Left lung (tissue), 10 donors: ENCODE results near the gene IL11. TPM values are rescaled to one million over a fixed set of nuclear protein-coding genes. Genes with fewer than 3 reads are reported as not detected.
A peak's percentile ranks its signal among the peaks of the same experiment; 100 is the strongest.

Experiments used
- ATAC-seq: fragments of 200-7000 bp; cut with Tn5 transposase; one replicate; pipeline ENCODE4 v1.9.1; 2020; ENCODE audit warnings: moderate library complexity
- DNase-seq, 4 donors: peaks; one replicate each; pipeline ENCODE4 v3.0.0-alpha.2; 2013 to 2020
- H3K27ac ChIP-seq, 2 donors: fragments of 200-600 bp; sonication (generic) in 1 of 2; one replicate each; pipeline versions ENCODE4 v1.5.0 to v1.8.0; 2020 to 2021
- H3K27me3 ChIP-seq, 2 donors: fragments of 200-600 bp; sonication (generic) in 1 of 2; one replicate each; pipeline versions ENCODE4 v1.5.0 to v1.8.0; 2020 to 2021
- H3K36me3 ChIP-seq, 2 donors: fragments of 200-600 bp; sonication (generic) in 1 of 2; one replicate each; pipeline versions ENCODE4 v1.5.0 to v1.8.0; 2020 to 2021
- H3K4me1 ChIP-seq, 2 donors: fragments of 200-600 bp; one replicate each; pipeline ENCODE4 v1.8.0; 2021
- H3K4me3 ChIP-seq, 2 donors: fragments of 200-600 bp; sonication (generic) in 1 of 2; one replicate each; pipeline versions ENCODE4 v1.5.0 to v1.8.0; 2020 to 2021; ENCODE audit warnings: mild to moderate bottlenecking in 1 of 2
- H3K9me3 ChIP-seq, 2 donors: fragments of 200-600 bp; sonication (generic) in 1 of 2; one replicate each; pipeline versions ENCODE4 v1.5.0 to v1.8.0; 2020 to 2021
- CTCF ChIP-seq, 2 donors: fragments of 200-600 bp; sonication (generic) in 1 of 2; IDR thresholded peaks; one replicate each; pipeline versions ENCODE4 v1.5.0 to v1.8.0; 2021; ENCODE audit warnings: antibody characterized with exemption in 2 of 2
- intact Hi-C, 2 donors: fragments of 100-400 bp; cut with DNase I; formaldehyde crosslinking; loops; one replicate each; pipeline versions ENCODE4 v1.11.2 to v1.14.2; 2022
- polyA plus RNA-seq, 6 donors: library from polyadenylated mRNA; unstranded; fragments of 120-200 nt; gene quantifications; one replicate each; pipeline ENCODE4 v1.2.1, GENCODE V29; 2013; ENCODE audit not compliant: insufficient read length in 6 of 6
- total RNA-seq, 2 donors: library from RNA; stranded (reverse); fragmentation: NEBNext Ultra II Directional; extraction: Animal tissue kit (Norgen Biotek cat#: 25700); gene quantifications; one replicate each; pipeline ENCODE4 v1.2.1, GENCODE V29; 2021
- donor health status: DM: no; HTN: yes; CAD: no.
- donor health status: DM: no; HTN: no; CAD: no.

The IL11 gene
- total and polyA plus RNA-seq, 8 donors = 0.10 to 0.90 (median 0.42) TPM

- Histone ChIP-seq H3K27ac (no peak overlapping the region), H3K4me3 (peak overlapping the region in 1 of 2 donors; percentile 33), H3K36me3 (peaks cover 0 to 21% of the 10 kb centered on the region in 2 donors), H3K4me1 (peaks cover 0 to 18% of the 10 kb centered on the region in 2 donors), H3K9me3 (no peaks in the 10 kb centered on the region), H3K27me3 (peaks cover 0 to 23% of the 10 kb centered on the region in 2 donors)
- DNase-seq (no peak), ATAC-seq (no peak)
- TF ChIP-seq CTCF (IDR thresholded peaks at IDR 0.05) = no peak
- intact Hi-C loops = no loop called here
Measured at GRCh38 chr19:55320844-55321419, 49.3 kb downstream of the IL11 start.

GRCh38 chr19:55319785-55320184 lies 50.5 kb downstream of the IL11 start:
- peaks cover 0 to 23% of the 10 kb centered on the region in 2 donors for H3K27me3 ChIP-seq
- DNase-seq (peak in 1 of 4 donors; percentile 51), ATAC-seq (peak; percentile 87)
- no peak for TF ChIP-seq CTCF (IDR thresholded peaks at IDR 0.05)
- H3K4me3 ChIP-seq = no peak overlapping the region
- peaks cover 0 to 10% of the 10 kb centered on the region in 2 donors for H3K4me1 ChIP-seq
- intact Hi-C loops = no loop called here
- H3K36me3 ChIP-seq = peaks cover 0 to 23% of the 10 kb centered on the region in 2 donors
- H3K9me3 ChIP-seq = no peaks in the 10 kb centered on the region
- no peak overlapping the region for H3K27ac ChIP-seq

- ATAC-seq = no peak
Measured at GRCh38 chr19:55316646-55317045, 53.6 kb downstream of the IL11 start.

GRCh38 chr19:55315956-55316525 lies 54.2 kb downstream of the IL11 start:
- peaks cover 0 to 32% of the 10 kb centered on the region in 2 donors for H3K36me3 ChIP-seq
- intact Hi-C loops = no loop called here
- H3K4me3 ChIP-seq = no peak overlapping the region
- H3K27ac ChIP-seq = no peak overlapping the region
- H3K4me1 ChIP-seq = no peaks in the 10 kb centered on the region
- no peak for TF ChIP-seq CTCF (IDR thresholded peaks at IDR 0.05)
- peaks cover 0 to 11% of the 10 kb centered on the region in 2 donors for H3K27me3 ChIP-seq
- no peak for DNase-seq
- no peak for ATAC-seq
- H3K9me3 ChIP-seq = no peaks in the 10 kb centered on the region

More at GRCh38 chr19:55316646-55317045, 53.6 kb downstream of the IL11 start:
- Histone ChIP-seq H3K4me3 (no peak overlapping the region), H3K36me3 (peaks cover 0 to 32% of the 10 kb centered on the region in 2 donors), H3K9me3 (no peaks in the 10 kb centered on the region), H3K27ac (no peak overlapping the region), H3K27me3 (peaks cover 0 to 11% of the 10 kb centered on the region in 2 donors), H3K4me1 (peaks cover 0 to under 1% of the 10 kb centered on the region in 2 donors)
- no peak for DNase-seq
- intact Hi-C loops = no loop called here
- no peak for TF ChIP-seq CTCF (IDR thresholded peaks at IDR 0.05)

- Histone ChIP-seq H3K27me3 (peaks cover 0 to under 1% of the 10 kb centered on the region in 2 donors), H3K9me3 (no peaks in the 10 kb centered on the region), H3K36me3 (peaks cover 0 to 22% of the 10 kb centered on the region in 2 donors), H3K27ac (no peak overlapping the region), H3K4me3 (no peak overlapping the region), H3K4me1 (no peaks in the 10 kb centered on the region)
- DNase-seq (no peak), ATAC-seq (no peak)
- intact Hi-C loops = no loop called here
- no peak for TF ChIP-seq CTCF (IDR thresholded peaks at IDR 0.05)
Measured at GRCh38 chr19:55314396-55314795, 55.9 kb downstream of the IL11 start.

Other genes with a start within 250 kb of the IL11 start
- 1 to 10 TPM in 1 of 2 donors, not detected in 1; 1.6 TPM for gene TNNT1, start 221.3 kb downstream of the IL11 start, total RNA-seq
- 1 to 10 TPM; 1.1 to 4.3 (median 1.6) TPM for gene TNNT1, start 221.3 kb downstream of the IL11 start, polyA plus RNA-seq
- gene TNNI3, start 212.7 kb downstream of the IL11 start, total RNA-seq = 1 to 10 TPM; 1.2 to 1.6 TPM
- 1 to 10 TPM in 1 of 6 donors, under 1 TPM in 4, not detected in 1; 0.75 to 1.6 (median 0.84) TPM for gene TNNI3, start 212.7 kb downstream of the IL11 start, polyA plus RNA-seq
- gene DNAAF3, start 203.8 kb downstream of the IL11 start, total RNA-seq = 10 to 100 TPM in 1 of 2 donors, under 1 TPM in 1; 0.76 to 11.0 TPM
- 1 to 10 TPM; 1.7 to 6.9 (median 5.4) TPM for gene DNAAF3, start 203.8 kb downstream of the IL11 start, polyA plus RNA-seq
- gene SYT5, start 190.2 kb downstream of the IL11 start, total RNA-seq = not detected
- 1 to 10 TPM in 3 of 6 donors, under 1 TPM in 3; 0.61 to 1.5 (median 0.94) TPM for gene SYT5, start 190.2 kb downstream of the IL11 start, polyA plus RNA-seq
- under 1 TPM; 0.20 to 0.63 TPM for gene PTPRH, start 161.0 kb downstream of the IL11 start, total RNA-seq
- gene PTPRH, start 161.0 kb downstream of the IL11 start, polyA plus RNA-seq = under 1 TPM; 0.10 to 0.32 (median 0.20) TPM
- 1 to 10 TPM; 1.9 to 2.7 TPM for gene TMEM86B, start 141.7 kb downstream of the IL11 start, total RNA-seq
- 1 to 10 TPM; 2.3 to 4.4 (median 2.7) TPM for gene TMEM86B, start 141.7 kb downstream of the IL11 start, polyA plus RNA-seq
- gene PPP6R1, start 111.4 kb downstream of the IL11 start, total RNA-seq = 10 to 100 TPM; 56.0 to 81.8 TPM
- 10 to 100 TPM; 33.4 to 43.8 (median 39.8) TPM for gene PPP6R1, start 111.4 kb downstream of the IL11 start, polyA plus RNA-seq
- 10 to 100 TPM; 23.8 to 31.0 TPM for gene HSPBP1, start 90.4 kb downstream of the IL11 start, total RNA-seq
- gene HSPBP1, start 90.4 kb downstream of the IL11 start, polyA plus RNA-seq = 10 to 100 TPM; 23.7 to 38.4 (median 30.5) TPM
- 1 to 10 TPM; 2.2 to 3.3 TPM for gene BRSK1, start 86.5 kb downstream of the IL11 start, total RNA-seq
- gene BRSK1, start 86.5 kb downstream of the IL11 start, polyA plus RNA-seq = 10 to 100 TPM; 11.7 to 18.1 (median 14.9) TPM
- 10 to 100 TPM; 13.3 to 29.5 TPM for gene TMEM150B, start 45.1 kb downstream of the IL11 start, total RNA-seq
- 1 to 10 TPM in 1 of 6 donors, under 1 TPM in 5; 0.49 to 1.2 (median 0.82) TPM for gene TMEM150B, start 45.1 kb downstream of the IL11 start, polyA plus RNA-seq
- 10 to 100 TPM; 12.9 to 15.5 TPM for gene KMT5C, start 30.6 kb downstream of the IL11 start, total RNA-seq
- 10 to 100 TPM; 20.8 to 27.6 (median 22.4) TPM for gene KMT5C, start 30.6 kb downstream of the IL11 start, polyA plus RNA-seq
- gene COX6B2, start 15.7 kb downstream of the IL11 start, total RNA-seq = under 1 TPM in 1 of 2 donors, not detected in 1; 0.24 TPM
- gene COX6B2, start 15.7 kb downstream of the IL11 start, polyA plus RNA-seq = under 1 TPM; 0.20 to 0.75 (median 0.59) TPM
- gene GARIN5B, start 7.2 kb downstream of the IL11 start, total RNA-seq = not detected
- under 1 TPM in 2 of 6 donors, not detected in 4; 0.04 to 0.06 TPM for gene GARIN5B, start 7.2 kb downstream of the IL11 start, polyA plus RNA-seq
- gene TMEM190, start 6.4 kb upstream of the IL11 start, total RNA-seq = 1 to 10 TPM in 1 of 2 donors, not detected in 1; 9.3 TPM
- 10 to 100 TPM in 1 of 6 donors, 1 to 10 TPM in 5; 1.2 to 15.6 (median 4.5) TPM for gene TMEM190, start 6.4 kb upstream of the IL11 start, polyA plus RNA-seq
- 10 to 100 TPM; 25.3 to 33.9 TPM for gene TMEM238, start 13.8 kb upstream of the IL11 start, total RNA-seq
- 1 to 10 TPM in 2 of 6 donors, under 1 TPM in 4; 0.48 to 1.9 (median 0.67) TPM for gene TMEM238, start 13.8 kb upstream of the IL11 start, polyA plus RNA-seq
- 1,000 to 10,000 TPM; 1,601 to 1,774 TPM for gene RPL28, start 15.5 kb upstream of the IL11 start, total RNA-seq
- gene RPL28, start 15.5 kb upstream of the IL11 start, polyA plus RNA-seq = 1,000 to 10,000 TPM; 1,216 to 1,673 (median 1,335) TPM
- 10 to 100 TPM; 26.5 to 39.1 TPM for gene UBE2S, start 37.3 kb upstream of the IL11 start, total RNA-seq
- gene UBE2S, start 37.3 kb upstream of the IL11 start, polyA plus RNA-seq = 10 to 100 TPM; 27.4 to 71.2 (median 35.7) TPM
- not detected for gene SHISA7, start 72.8 kb upstream of the IL11 start, total RNA-seq
- under 1 TPM; 0.11 to 0.23 (median 0.20) TPM for gene SHISA7, start 72.8 kb upstream of the IL11 start, polyA plus RNA-seq
- gene ISOC2, start 91.2 kb upstream of the IL11 start, total RNA-seq = 10 to 100 TPM; 36.2 to 49.4 TPM
- 10 to 100 TPM; 23.8 to 38.3 (median 29.6) TPM for gene ISOC2, start 91.2 kb upstream of the IL11 start, polyA plus RNA-seq
- gene C19orf85, start 94.3 kb upstream of the IL11 start, total RNA-seq = not detected
- not detected for gene C19orf85, start 94.3 kb upstream of the IL11 start, polyA plus RNA-seq
- 1 to 10 TPM; 8.7 to 9.5 TPM for gene ZNF628, start 106.2 kb upstream of the IL11 start, total RNA-seq
- 1 to 10 TPM; 1.6 to 5.4 (median 2.8) TPM for gene ZNF628, start 106.2 kb upstream of the IL11 start, polyA plus RNA-seq
- 10 to 100 TPM; 22.9 to 37.2 TPM for gene NAT14, start 114.7 kb upstream of the IL11 start, total RNA-seq
- 10 to 100 TPM; 34.7 to 46.6 (median 41.3) TPM for gene NAT14, start 114.7 kb upstream of the IL11 start, polyA plus RNA-seq
- gene SSC5D, start 118.0 kb upstream of the IL11 start, total RNA-seq = 10 to 100 TPM in 1 of 2 donors, 1 to 10 TPM in 1; 5.3 to 45.9 TPM
- 10 to 100 TPM in 1 of 6 donors, 1 to 10 TPM in 5; 4.1 to 12.7 (median 8.0) TPM for gene SSC5D, start 118.0 kb upstream of the IL11 start, polyA plus RNA-seq
- not detected for gene SBK2, start 166.7 kb upstream of the IL11 start, total RNA-seq
- under 1 TPM in 1 of 6 donors, not detected in 5; 0.20 TPM for gene SBK2, start 166.7 kb upstream of the IL11 start, polyA plus RNA-seq
- under 1 TPM; 0.26 to 0.50 TPM for gene SBK3, start 175.1 kb upstream of the IL11 start, total RNA-seq
- gene SBK3, start 175.1 kb upstream of the IL11 start, polyA plus RNA-seq = 1 to 10 TPM in 2 of 6 donors, under 1 TPM in 4; 0.46 to 1.7 (median 0.69) TPM
- 10 to 100 TPM; 12.8 to 14.7 TPM for gene ZNF579, start 210.4 kb upstream of the IL11 start, total RNA-seq
- gene ZNF579, start 210.4 kb upstream of the IL11 start, polyA plus RNA-seq = 10 to 100 TPM; 10.7 to 13.9 (median 12.5) TPM
- 10 to 100 TPM; 11.0 to 14.4 TPM for gene FIZ1, start 229.1 kb upstream of the IL11 start, total RNA-seq
- 10 to 100 TPM; 16.7 to 22.6 (median 19.6) TPM for gene FIZ1, start 229.1 kb upstream of the IL11 start, polyA plus RNA-seq
- gene ZNF524, start 229.8 kb upstream of the IL11 start, total RNA-seq = 10 to 100 TPM; 22.3 to 22.4 TPM
- 1 to 10 TPM; 4.9 to 9.0 (median 6.9) TPM for gene ZNF524, start 229.8 kb upstream of the IL11 start, polyA plus RNA-seq
- 10 to 100 TPM; 13.7 to 16.1 TPM for gene ZNF865, start 235.2 kb upstream of the IL11 start, total RNA-seq
- gene ZNF865, start 235.2 kb upstream of the IL11 start, polyA plus RNA-seq = 10 to 100 TPM in 2 of 6 donors, 1 to 10 TPM in 4; 5.9 to 12.2 (median 8.4) TPM